Loucy (cell line): ENCODE data around the gene KNCN.

Source experiments
- CTCF ChIP-seq: fragments of 200-600 bp; sonication (generic); conservative IDR thresholded peaks from 2 replicates; pipeline ENCODE4 v1.5.1; 2014; ENCODE audit warnings: mild to moderate bottlenecking, antibody characterized with exemption, low read length
- EZH2phosphoT487 ChIP-seq: fragments of 200-600 bp; IDR thresholded peaks from 2 replicates; pipeline ENCODE4 v1.6.1; 2018; ENCODE audit warnings: antibody characterized with exemption, mild to moderate bottlenecking, moderate library complexity, borderline replicate concordance

GRCh38 chr1:46595127-46595526, 43.7 kb upstream of the KNCN start:
- TF ChIP-seq CTCF (no peak), EZH2phosphoT487 (no peak)
